Panc1 (cell line): ENCODE measurements around the gene RAI1. TPM values are rescaled to one million over a fixed set of nuclear protein-coding genes. Genes with fewer than 3 reads are reported as not detected.

ENCODE experiments used
- ATAC-seq: fragments of 200-7000 bp; cut with Tn5 transposase; 2 replicates; pipeline ENCODE4 v1.9.1; 2020; ENCODE audit warnings: mild to moderate bottlenecking, moderate library complexity
- BruUV-seq: library from RNA; stranded (reverse); fragments of 400-500 nt; replicated peaks from 2 replicates; lab custom pipeline; 2021; lab: Mats Ljungman, UMichigan
- CTCF ChIA-PET: fragments of 300-600 bp; sonication (Branson Sonifier 250); formaldehyde crosslinking; loops from one replicate; lab custom pipeline; 2022; ENCODE audit warnings: antibody characterized with exemption; lab: Charles Lee
- POLR2A ChIA-PET: fragments of 300-600 bp; sonication (Branson Sonifier 250); formaldehyde crosslinking; loops from one replicate; lab custom pipeline; 2022; ENCODE audit warnings: antibody characterized with exemption; lab: Charles Lee
- DNase-seq: peaks from one replicate; pipeline ENCODE4 v3.0.0-alpha.2; 2010; ENCODE audit warnings: low read depth, low spot score
- H3K27ac ChIP-seq: 2 replicates; pipeline ENCODE4 v1.5.1; 2011; ENCODE audit warnings: mild to moderate bottlenecking, low read length, inconsistent platforms
- H3K27me3 ChIP-seq: fragments of 200-500 bp; sonication (Bioruptor generic); 2 replicates; pipeline ENCODE4 v1.6.0; 2014; ENCODE audit warnings: low read length, inconsistent platforms; ENCODE audit not compliant: control insufficient read depth, insufficient read depth
- H3K36me3 ChIP-seq: fragments of 200-500 bp; sonication (Bioruptor generic); 2 replicates; pipeline ENCODE4 v1.5.1; 2014; ENCODE audit warnings: inconsistent platforms, mild to moderate bottlenecking, low read length, moderate library complexity; ENCODE audit not compliant: control insufficient read depth, insufficient read depth
- H3K4me1 ChIP-seq: 2 replicates; pipeline ENCODE4 v1.5.1; 2011; ENCODE audit warnings: inconsistent platforms, mild to moderate bottlenecking, low read length, moderate library complexity; ENCODE audit not compliant: control insufficient read depth, insufficient read depth
- H3K4me3 ChIP-seq, 2 experiments: 2 replicates each; pipeline ENCODE4 v1.5.1; 2011 to 2012; ENCODE audit warnings: low read depth in 2 of 2, low read length in 2 of 2, mild to moderate bottlenecking in 2 of 2, inconsistent platforms in 1 of 2, moderate library complexity in 1 of 2
- H3K9me3 ChIP-seq: fragments of 200-500 bp; sonication (Bioruptor generic); 2 replicates; pipeline ENCODE4 v1.5.1; 2014; ENCODE audit warnings: low read depth, mild to moderate bottlenecking, inconsistent platforms, low read length, moderate library complexity; ENCODE audit not compliant: control insufficient read depth, insufficient read depth
- CTCF ChIP-seq: fragments of 450-650 bp; IDR thresholded peaks from 2 replicates; pipeline ENCODE4 v1.5.1; 2017; ENCODE audit warnings: mild to moderate bottlenecking
- POLR2AphosphoS5 ChIP-seq: IDR thresholded peaks from 2 replicates; pipeline ENCODE4 v1.6.1; 2012; ENCODE audit warnings: mild to moderate bottlenecking, low read depth, low read length, moderate library complexity
- REST ChIP-seq, 2 experiments: IDR thresholded peaks; 2 replicates each; pipeline ENCODE4 v1.6.1; 2011 to 2012; ENCODE audit warnings: low read depth in 2 of 2, control low read depth in 1 of 2, low read length in 1 of 2, mild to moderate bottlenecking in 1 of 2, moderate library complexity in 1 of 2; ENCODE audit not compliant: insufficient read depth in 1 of 2
- SIN3A ChIP-seq: IDR thresholded peaks from 2 replicates; pipeline ENCODE4 v1.6.1; 2012; ENCODE audit warnings: low read depth, mild to moderate bottlenecking, low read length, moderate library complexity, borderline replicate concordance; ENCODE audit not compliant: insufficient read depth
- TCF7L2 ChIP-seq: IDR thresholded peaks from 2 replicates; pipeline ENCODE4 v1.6.1; 2011; ENCODE audit warnings: mild to moderate bottlenecking, low read depth, low read length, inconsistent platforms
- in situ Hi-C: cut with HindIII; loops from 2 replicates; pipeline ENCODE4 v1.10.0; 2016; ENCODE audit warnings: low sequenced_read_pairs, low pct_unique_long_range_greater_than_20kb
- intact Hi-C: fragments of 100-400 bp; cut with micrococcal nuclease; formaldehyde crosslinking; loops from one replicate; pipeline ENCODE4 v1.10.0; 2022; ENCODE audit not compliant: unreplicated experiment
- total RNA-seq: library from RNA; stranded (reverse); gene quantifications from one replicate; pipeline ENCODE4 v1.2.1, GENCODE V29; 2021; ENCODE audit not compliant: unreplicated experiment

Gene RAI1
- total RNA-seq, 1 experiment from 2014 or later: 51.0 TPM

- peaks cover 1% of the 10 kb centered on the region; the same call in 1 of the 2 replicates for H3K4me1 ChIP-seq
- ChIA-PET POLR2A (no interaction called here), CTCF (no interaction called here)
- BruUV-seq: no TSS peak
- TF ChIP-seq CTCF (no peak), SIN3A (no peak), REST (IDR thresholded peaks at IDR 0.05; ENCODE audit: insufficient read depth in 1 of 2, low read depth in 2 of 2, low read length in 1 of 2) (no peak), TCF7L2 (no peak), POLR2AphosphoS5 (no peak)
- H3K4me3 ChIP-seq: no peak overlapping the region
- no peak for DNase-seq
- intact Hi-C loops (no loop called here), in situ Hi-C loops (no loop called here)
- H3K27me3 ChIP-seq: no peaks in the 10 kb centered on the region
- no peak overlapping the region for H3K27ac ChIP-seq
- H3K36me3 ChIP-seq: no peaks in the 10 kb centered on the region
- no peak for ATAC-seq
- no peaks in the 10 kb centered on the region for H3K9me3 ChIP-seq
Measured at GRCh38 chr17:17796787-17797061, 115.5 kb downstream of the RAI1 start.

GRCh38 chr17:17797119-17797809 lies 116.0 kb downstream of the RAI1 start:
- in situ Hi-C loops: no loop called here
- DNase-seq (no peak), ATAC-seq (no peak)
- POLR2A ChIA-PET: no interaction called here
- CTCF ChIA-PET: no interaction called here
- intact Hi-C loops: no loop called here
- H3K36me3 ChIP-seq: no peaks in the 10 kb centered on the region
- no peaks in the 10 kb centered on the region for H3K27me3 ChIP-seq
- no peak overlapping the region for H3K4me3 ChIP-seq
- no peaks in the 10 kb centered on the region; the same call in 1 of the 2 replicates for H3K4me1 ChIP-seq
- BruUV-seq: TSS peak; percentile 64
- no peak for TF ChIP-seq TCF7L2
- no peaks in the 10 kb centered on the region for H3K9me3 ChIP-seq
- H3K27ac ChIP-seq: no peak overlapping the region

- no peaks in the 10 kb centered on the region for H3K27me3 ChIP-seq
- in situ Hi-C loops (no loop called here), intact Hi-C loops (no loop called here)
- H3K36me3 ChIP-seq: no peaks in the 10 kb centered on the region
- H3K27ac ChIP-seq: no peak overlapping the region
- ATAC-seq (no peak), DNase-seq (no peak)
- no peaks in the 10 kb centered on the region for H3K4me1 ChIP-seq
- H3K4me3 ChIP-seq: no peak overlapping the region
- ChIA-PET POLR2A (no interaction called here), CTCF (no interaction called here)
- TF ChIP-seq REST (IDR thresholded peaks at IDR 0.05; ENCODE audit: insufficient read depth in 1 of 2, low read depth in 2 of 2, low read length in 1 of 2) (no peak), TCF7L2 (no peak), CTCF (no peak), POLR2AphosphoS5 (no peak), SIN3A (no peak)
- H3K9me3 ChIP-seq: no peaks in the 10 kb centered on the region
- BruUV-seq: no TSS peak
Measured at GRCh38 chr17:17798010-17798556, 116.8 kb downstream of the RAI1 start.
